G401.6 (cell line): Measurements from ENCODE around the gene CMTM8.
"Not testable (repeated sequence)": the region's sequence is repeated elsewhere in the genome, so short reads cannot be mapped to it uniquely, and the experiment has no call there.

Experiments
- FAIRE-seq: peaks from 2 replicates; lab custom pipeline; 2012; peaks lifted over from hg19 to GRCh38; lab: Jason Lieb, UNC

The CMTM8 gene

GRCh38 chr3:32238453-32239306 is at the start of gene CMTM8:
Gene CMTM8, plus strand, starts transcription at chr3:32238680. Its CDS starts 293 bp downstream, at chr3:32238973.
- FAIRE-seq = no peak

- no peak for FAIRE-seq
These were observed 48.8 kb upstream of the CMTM8 start for GRCh38 chr3:32189693-32190092.

GRCh38 chr3:32190556-32190955 is 47.9 kb upstream of the CMTM8 start:
- FAIRE-seq = not testable (repeated sequence)

GRCh38 chr3:32193101-32193500 is 45.4 kb upstream of the CMTM8 start:
- no peak for FAIRE-seq

GRCh38 chr3:32194653-32195052 is 43.8 kb upstream of the CMTM8 start:
- no peak for FAIRE-seq

GRCh38 chr3:32195995-32196540 is 42.4 kb upstream of the CMTM8 start:
- FAIRE-seq = no peak

GRCh38 chr3:32197991-32198390 is 40.5 kb upstream of the CMTM8 start:
- no peak for FAIRE-seq

GRCh38 chr3:32198714-32199113 is 39.8 kb upstream of the CMTM8 start:
- FAIRE-seq = no peak

- no peak for FAIRE-seq
These were observed 38.0 kb upstream of the CMTM8 start for GRCh38 chr3:32200490-32200889.

- no peak for FAIRE-seq
These were observed 37.3 kb upstream of the CMTM8 start for GRCh38 chr3:32200992-32201758.

- no peak for FAIRE-seq
These were observed 36.0 kb upstream of the CMTM8 start for GRCh38 chr3:32202496-32202895.

GRCh38 chr3:32203854-32204253 is 34.6 kb upstream of the CMTM8 start:
- no peak for FAIRE-seq

GRCh38 chr3:32208447-32208846 is 30.0 kb upstream of the CMTM8 start:
- FAIRE-seq = peak; percentile 3

- no peak for FAIRE-seq
These were observed 23.3 kb upstream of the CMTM8 start for GRCh38 chr3:32215185-32215584.

GRCh38 chr3:32216172-32216783 is 22.2 kb upstream of the CMTM8 start:
- no peak for FAIRE-seq

GRCh38 chr3:32217339-32217738 is 21.1 kb upstream of the CMTM8 start:
- FAIRE-seq = no peak

GRCh38 chr3:32219537-32219936 is 18.9 kb upstream of the CMTM8 start:
- FAIRE-seq = no peak

GRCh38 chr3:32220006-32220405 is 18.5 kb upstream of the CMTM8 start:
- no peak for FAIRE-seq

- no peak for FAIRE-seq
These were observed 15.5 kb upstream of the CMTM8 start for GRCh38 chr3:32222950-32223349.

GRCh38 chr3:32224016-32224516 is 14.4 kb upstream of the CMTM8 start:
- no peak for FAIRE-seq

- no peak for FAIRE-seq
These were observed 11.5 kb upstream of the CMTM8 start for GRCh38 chr3:32226875-32227500.

GRCh38 chr3:32228743-32229142 is 9.7 kb upstream of the CMTM8 start:
- FAIRE-seq = not testable (repeated sequence)
